HEK293 (cell line): Measurements from ENCODE around the gene VRK3.

Experiments
- GLIS1 ChIP-seq: fragments of 450-650 bp; formaldehyde crosslinking; IDR thresholded peaks from 2 replicates; pipeline ENCODE4 v1.5.1; 2016; ENCODE audit warnings: missing biosample characterization, missing genetic modification characterization
- GLIS2 ChIP-seq: fragments of 450-650 bp; formaldehyde crosslinking; IDR thresholded peaks from 2 replicates; pipeline ENCODE4 v1.5.1; 2016; ENCODE audit warnings: missing biosample characterization, missing genetic modification characterization
- IKZF3 ChIP-seq: fragments of 450-650 bp; IDR thresholded peaks from 2 replicates; pipeline ENCODE4 v1.5.0; 2018; ENCODE audit warnings: missing biosample characterization, mild to moderate bottlenecking, missing genetic modification characterization, moderate library complexity
- KLF8 ChIP-seq: fragments of 450-650 bp; formaldehyde crosslinking; IDR thresholded peaks from 2 replicates; pipeline ENCODE4 v1.5.1; 2016; ENCODE audit warnings: missing biosample characterization, missing genetic modification characterization
- SALL2 ChIP-seq: fragments of 450-650 bp; formaldehyde crosslinking; IDR thresholded peaks from 2 replicates; pipeline ENCODE4 v1.5.0; 2017; ENCODE audit warnings: missing biosample characterization, mild to moderate bottlenecking, missing genetic modification characterization, borderline replicate concordance
- SCRT1 ChIP-seq: fragments of 450-650 bp; formaldehyde crosslinking; IDR thresholded peaks from 2 replicates; pipeline ENCODE4 v1.5.1; 2016; ENCODE audit warnings: missing biosample characterization, missing genetic modification characterization, borderline replicate concordance
- ZBTB21 ChIP-seq: fragments of 450-650 bp; formaldehyde crosslinking; IDR thresholded peaks from 2 replicates; pipeline ENCODE4 v1.5.1; 2017; ENCODE audit warnings: missing biosample characterization, missing genetic modification characterization
- ZFP37 ChIP-seq: fragments of 450-650 bp; formaldehyde crosslinking; IDR thresholded peaks from 2 replicates; pipeline ENCODE4 v1.5.1; 2016; ENCODE audit warnings: missing biosample characterization, missing genetic modification characterization
- ZNF10 ChIP-seq: fragments of 450-650 bp; formaldehyde crosslinking; IDR thresholded peaks from 2 replicates; pipeline ENCODE4 v1.5.1; 2017; ENCODE audit warnings: missing biosample characterization, missing genetic modification characterization
- ZNF133 ChIP-seq: fragments of 450-650 bp; formaldehyde crosslinking; IDR thresholded peaks from 2 replicates; pipeline ENCODE4 v1.5.1; 2016; ENCODE audit warnings: missing biosample characterization, missing genetic modification characterization
- ZNF138 ChIP-seq: fragments of 450-650 bp; formaldehyde crosslinking; IDR thresholded peaks from 2 replicates; pipeline ENCODE4 v1.5.1; 2016; ENCODE audit warnings: missing biosample characterization, missing genetic modification characterization, borderline replicate concordance
- ZNF157 ChIP-seq: fragments of 450-650 bp; formaldehyde crosslinking; IDR thresholded peaks from 2 replicates; pipeline ENCODE4 v1.5.1; 2016; ENCODE audit warnings: missing biosample characterization, missing genetic modification characterization
- ZNF324 ChIP-seq: fragments of 450-650 bp; formaldehyde crosslinking; IDR thresholded peaks from 2 replicates; pipeline ENCODE4 v1.5.1; 2016; ENCODE audit warnings: missing biosample characterization, missing genetic modification characterization
- ZNF335 ChIP-seq: fragments of 450-650 bp; formaldehyde crosslinking; conservative IDR thresholded peaks from 2 replicates; pipeline ENCODE4 v1.5.1; 2016; ENCODE audit warnings: missing biosample characterization, missing genetic modification characterization
- ZNF473 ChIP-seq: fragments of 450-650 bp; formaldehyde crosslinking; IDR thresholded peaks from 2 replicates; pipeline ENCODE4 v1.5.1; 2017; ENCODE audit warnings: missing biosample characterization, missing genetic modification characterization
- ZNF48 ChIP-seq: fragments of 450-650 bp; formaldehyde crosslinking; IDR thresholded peaks from 2 replicates; pipeline ENCODE4 v1.5.1; 2016; ENCODE audit warnings: missing biosample characterization, missing genetic modification characterization
- ZNF521 ChIP-seq: fragments of 450-650 bp; formaldehyde crosslinking; IDR thresholded peaks from 2 replicates; pipeline ENCODE4 v1.5.1; 2017; ENCODE audit warnings: missing biosample characterization, mild to moderate bottlenecking, missing genetic modification characterization
- ZNF529 ChIP-seq: fragments of 450-650 bp; formaldehyde crosslinking; IDR thresholded peaks from 2 replicates; pipeline ENCODE4 v1.5.1; 2017; ENCODE audit warnings: missing genetic modification characterization, missing biosample characterization; ENCODE audit not compliant: insufficient replicate concordance
- ZNF548 ChIP-seq: fragments of 450-650 bp; formaldehyde crosslinking; IDR thresholded peaks from 2 replicates; pipeline ENCODE4 v1.5.1; 2016; ENCODE audit warnings: missing biosample characterization, missing genetic modification characterization
- ZNF560 ChIP-seq: fragments of 450-650 bp; formaldehyde crosslinking; IDR thresholded peaks from 2 replicates; pipeline ENCODE4 v1.5.1; 2017; ENCODE audit warnings: missing biosample characterization, missing genetic modification characterization, borderline replicate concordance
- ZNF561 ChIP-seq: fragments of 450-650 bp; IDR thresholded peaks from 2 replicates; pipeline ENCODE4 v1.5.1; 2018; ENCODE audit warnings: missing biosample characterization, missing genetic modification characterization, borderline replicate concordance
- ZNF610 ChIP-seq: fragments of 450-650 bp; formaldehyde crosslinking; IDR thresholded peaks from 2 replicates; pipeline ENCODE4 v1.5.1; 2016; ENCODE audit warnings: missing biosample characterization, missing genetic modification characterization, borderline replicate concordance
- ZNF621 ChIP-seq: fragments of 450-650 bp; formaldehyde crosslinking; IDR thresholded peaks from 2 replicates; pipeline ENCODE4 v1.5.1; 2017; ENCODE audit warnings: missing biosample characterization, missing genetic modification characterization
- ZNF629 ChIP-seq: fragments of 450-650 bp; formaldehyde crosslinking; IDR thresholded peaks from 2 replicates; pipeline ENCODE4 v1.5.1; 2017; ENCODE audit warnings: missing biosample characterization, missing genetic modification characterization
- ZSCAN30 ChIP-seq: fragments of 450-650 bp; IDR thresholded peaks from 2 replicates; pipeline ENCODE4 v1.5.1; 2018; ENCODE audit warnings: missing biosample characterization, mild to moderate bottlenecking, missing genetic modification characterization, moderate library complexity
- TF ChIP-seq, protein P1 (sequence below): sonication (generic); formaldehyde crosslinking; IDR thresholded peaks from 2 replicates; pipeline ENCODE4 v1.8.1; 2022; ENCODE audit warnings: mild to moderate bottlenecking, moderate library complexity, missing genetic modification reagents
- TF ChIP-seq, protein P2 (sequence below): fragments of 450-650 bp; IDR thresholded peaks from 2 replicates; pipeline ENCODE4 v1.5.1; 2018; ENCODE audit warnings: missing biosample characterization, missing genetic modification characterization
- TF ChIP-seq, protein P3 (sequence below): fragments of 450-650 bp; formaldehyde crosslinking; IDR thresholded peaks from 2 replicates; pipeline ENCODE4 v1.5.1; 2016; ENCODE audit warnings: missing biosample characterization, missing genetic modification characterization
- TF ChIP-seq, protein P4 (sequence below): fragments of 450-650 bp; formaldehyde crosslinking; IDR thresholded peaks from 2 replicates; pipeline ENCODE4 v1.5.1; 2017; ENCODE audit warnings: missing biosample characterization, missing genetic modification characterization
- TF ChIP-seq, protein P5 (sequence below): fragments of 450-650 bp; formaldehyde crosslinking; IDR thresholded peaks from 2 replicates; pipeline ENCODE4 v1.5.1; 2016; ENCODE audit warnings: missing biosample characterization, missing genetic modification characterization

The VRK3 gene

DNA sequence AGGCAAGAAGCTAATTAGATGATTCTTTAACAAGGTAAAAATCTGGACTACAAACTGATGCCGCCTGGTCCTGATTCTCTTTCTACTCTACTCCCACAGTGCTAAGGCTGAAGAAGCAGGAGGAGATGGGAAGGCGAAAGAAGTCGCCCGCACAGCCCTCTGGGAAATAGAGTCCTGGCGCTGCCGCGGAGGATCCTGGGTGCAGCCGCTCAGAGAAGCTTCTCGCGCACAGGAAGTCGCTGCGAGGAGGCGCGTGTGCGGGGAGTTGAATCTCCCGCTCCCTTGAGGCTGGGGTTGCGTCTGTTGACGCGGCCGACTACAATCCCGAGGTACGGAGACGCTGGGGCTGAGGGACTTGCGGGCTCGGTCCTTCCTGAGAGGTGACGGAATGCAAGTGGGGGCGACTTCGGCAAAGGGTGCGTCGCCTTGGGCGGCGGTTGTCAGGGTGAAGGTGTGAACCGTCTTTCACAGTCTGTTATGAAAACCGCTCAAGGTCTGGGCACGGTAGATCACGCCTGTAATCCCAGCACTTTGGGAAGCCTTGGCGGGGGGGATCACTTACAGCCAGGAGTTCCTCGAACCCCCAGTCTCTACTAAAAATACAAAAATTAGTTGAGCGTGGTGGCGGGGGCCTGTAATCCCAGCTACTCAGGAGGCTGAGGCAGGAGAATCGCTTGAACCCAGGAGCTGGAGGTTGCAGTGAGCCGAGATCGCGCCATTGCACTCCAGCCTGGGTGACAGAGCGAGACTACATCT, 800 bp upstream of the VRK3 start, which contains the start of gene ZNF473 (continued):
- TF ChIP-seq GLIS1 (tag by site-specific recombination) (peak; percentile 26; the same call in 1 of the 2 replicates), ZNF324 (tag by site-specific recombination) (0 out of 2 replicates have a peak, but pooled peaks have one; percentile 32), ZNF473 (no peak), ZNF48 (tag by site-specific recombination) (no peak), SCRT1 (tag by site-specific recombination) (no peak), IKZF3 (no peak; the same call in 1 of the 2 replicates), ZNF157 (tag by site-specific recombination) (0 out of 2 replicates have a peak, but pooled peaks have one; percentile 8), ZNF560 (tag by site-specific recombination) (no peak), ZFP37 (peak; percentile 71; the same call in 1 of the 2 replicates), ZNF133 (tag by site-specific recombination) (no peak), GLIS2 (tag by site-specific recombination) (no peak), ZNF548 (tag by site-specific recombination) (no peak), SALL2 (tag by site-specific recombination) (no peak), ZNF521 (tag by site-specific recombination) (no peak), ZNF561 (tag by site-specific recombination) (peak; percentile 74; the same call in 1 of the 2 replicates), ZNF610 (tag by site-specific recombination) (peak; percentile 85), ZNF138 (no peak), ZBTB21 (tag by site-specific recombination) (no peak), ZNF335 (tag by site-specific recombination) (peak; percentile 99), ZSCAN30 (tag by site-specific recombination) (peak; percentile 69; the same call in 1 of the 2 replicates), KLF8 (tag by site-specific recombination) (peak; percentile 34; the same call in 1 of the 2 replicates), ZNF529 (no peak), ZNF621 (no peak), ZNF10 (tag by site-specific recombination) (0 out of 2 replicates have a peak, but pooled peaks have one; percentile 25), ZNF629 (tag by site-specific recombination) (peak; percentile 47)
- TF ChIP-seq, protein P1, sequence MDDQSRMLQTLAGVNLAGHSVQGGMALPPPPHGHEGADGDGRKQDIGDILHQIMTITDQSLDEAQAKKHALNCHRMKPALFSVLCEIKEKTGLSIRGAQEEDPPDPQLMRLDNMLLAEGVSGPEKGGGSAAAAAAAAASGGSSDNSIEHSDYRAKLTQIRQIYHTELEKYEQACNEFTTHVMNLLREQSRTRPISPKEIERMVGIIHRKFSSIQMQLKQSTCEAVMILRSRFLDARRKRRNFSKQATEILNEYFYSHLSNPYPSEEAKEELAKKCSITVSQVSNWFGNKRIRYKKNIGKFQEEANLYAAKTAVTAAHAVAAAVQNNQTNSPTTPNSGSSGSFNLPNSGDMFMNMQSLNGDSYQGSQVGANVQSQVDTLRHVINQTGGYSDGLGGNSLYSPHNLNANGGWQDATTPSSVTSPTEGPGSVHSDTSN (CRISPR knock-in tag), result peak; percentile 79
- TF ChIP-seq, protein P2, sequence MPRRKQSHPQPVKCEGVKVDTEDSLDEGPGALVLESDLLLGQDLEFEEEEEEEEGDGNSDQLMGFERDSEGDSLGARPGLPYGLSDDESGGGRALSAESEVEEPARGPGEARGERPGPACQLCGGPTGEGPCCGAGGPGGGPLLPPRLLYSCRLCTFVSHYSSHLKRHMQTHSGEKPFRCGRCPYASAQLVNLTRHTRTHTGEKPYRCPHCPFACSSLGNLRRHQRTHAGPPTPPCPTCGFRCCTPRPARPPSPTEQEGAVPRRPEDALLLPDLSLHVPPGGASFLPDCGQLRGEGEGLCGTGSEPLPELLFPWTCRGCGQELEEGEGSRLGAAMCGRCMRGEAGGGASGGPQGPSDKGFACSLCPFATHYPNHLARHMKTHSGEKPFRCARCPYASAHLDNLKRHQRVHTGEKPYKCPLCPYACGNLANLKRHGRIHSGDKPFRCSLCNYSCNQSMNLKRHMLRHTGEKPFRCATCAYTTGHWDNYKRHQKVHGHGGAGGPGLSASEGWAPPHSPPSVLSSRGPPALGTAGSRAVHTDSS (tag by site-specific recombination), result no peak
- TF ChIP-seq, protein P3, sequence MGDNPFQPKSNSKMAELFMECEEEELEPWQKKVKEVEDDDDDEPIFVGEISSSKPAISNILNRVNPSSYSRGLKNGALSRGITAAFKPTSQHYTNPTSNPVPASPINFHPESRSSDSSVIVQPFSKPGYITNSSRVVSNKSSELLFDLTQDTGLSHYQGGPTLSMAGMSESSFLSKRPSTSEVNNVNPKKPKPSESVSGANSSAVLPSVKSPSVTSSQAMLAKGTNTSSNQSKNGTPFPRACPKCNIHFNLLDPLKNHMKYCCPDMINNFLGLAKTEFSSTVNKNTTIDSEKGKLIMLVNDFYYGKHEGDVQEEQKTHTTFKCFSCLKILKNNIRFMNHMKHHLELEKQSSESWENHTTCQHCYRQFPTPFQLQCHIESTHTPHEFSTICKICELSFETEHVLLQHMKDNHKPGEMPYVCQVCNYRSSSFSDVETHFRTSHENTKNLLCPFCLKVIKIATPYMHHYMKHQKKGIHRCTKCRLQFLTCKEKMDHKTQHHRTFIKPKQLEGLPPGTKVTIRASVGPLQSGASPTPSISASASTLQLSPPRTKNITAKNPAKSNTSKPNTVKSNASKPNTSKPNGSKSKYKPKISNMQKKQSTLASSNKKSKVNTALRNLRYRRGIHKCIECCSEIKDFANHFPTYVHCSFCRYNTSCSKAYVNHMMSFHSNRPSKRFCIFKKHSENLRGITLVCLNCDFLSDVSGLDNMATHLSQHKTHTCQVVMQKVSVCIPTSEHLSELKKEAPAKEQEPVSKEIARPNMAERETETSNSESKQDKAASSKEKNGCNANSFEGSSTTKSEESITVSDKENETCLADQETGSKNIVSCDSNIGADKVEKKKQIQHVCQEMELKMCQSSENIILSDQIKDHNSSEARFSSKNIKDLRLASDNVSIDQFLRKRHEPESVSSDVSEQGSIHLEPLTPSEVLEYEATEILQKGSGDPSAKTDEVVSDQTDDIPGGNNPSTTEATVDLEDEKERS (tag by site-specific recombination), result no peak; the same call in 1 of the 2 replicates
- TF ChIP-seq, protein P4, sequence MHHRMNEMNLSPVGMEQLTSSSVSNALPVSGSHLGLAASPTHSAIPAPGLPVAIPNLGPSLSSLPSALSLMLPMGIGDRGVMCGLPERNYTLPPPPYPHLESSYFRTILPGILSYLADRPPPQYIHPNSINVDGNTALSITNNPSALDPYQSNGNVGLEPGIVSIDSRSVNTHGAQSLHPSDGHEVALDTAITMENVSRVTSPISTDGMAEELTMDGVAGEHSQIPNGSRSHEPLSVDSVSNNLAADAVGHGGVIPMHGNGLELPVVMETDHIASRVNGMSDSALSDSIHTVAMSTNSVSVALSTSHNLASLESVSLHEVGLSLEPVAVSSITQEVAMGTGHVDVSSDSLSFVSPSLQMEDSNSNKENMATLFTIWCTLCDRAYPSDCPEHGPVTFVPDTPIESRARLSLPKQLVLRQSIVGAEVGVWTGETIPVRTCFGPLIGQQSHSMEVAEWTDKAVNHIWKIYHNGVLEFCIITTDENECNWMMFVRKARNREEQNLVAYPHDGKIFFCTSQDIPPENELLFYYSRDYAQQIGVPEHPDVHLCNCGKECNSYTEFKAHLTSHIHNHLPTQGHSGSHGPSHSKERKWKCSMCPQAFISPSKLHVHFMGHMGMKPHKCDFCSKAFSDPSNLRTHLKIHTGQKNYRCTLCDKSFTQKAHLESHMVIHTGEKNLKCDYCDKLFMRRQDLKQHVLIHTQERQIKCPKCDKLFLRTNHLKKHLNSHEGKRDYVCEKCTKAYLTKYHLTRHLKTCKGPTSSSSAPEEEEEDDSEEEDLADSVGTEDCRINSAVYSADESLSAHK (tag by site-specific recombination), result peak; percentile 28; the same call in 1 of the 2 replicates
- TF ChIP-seq, protein P5, sequence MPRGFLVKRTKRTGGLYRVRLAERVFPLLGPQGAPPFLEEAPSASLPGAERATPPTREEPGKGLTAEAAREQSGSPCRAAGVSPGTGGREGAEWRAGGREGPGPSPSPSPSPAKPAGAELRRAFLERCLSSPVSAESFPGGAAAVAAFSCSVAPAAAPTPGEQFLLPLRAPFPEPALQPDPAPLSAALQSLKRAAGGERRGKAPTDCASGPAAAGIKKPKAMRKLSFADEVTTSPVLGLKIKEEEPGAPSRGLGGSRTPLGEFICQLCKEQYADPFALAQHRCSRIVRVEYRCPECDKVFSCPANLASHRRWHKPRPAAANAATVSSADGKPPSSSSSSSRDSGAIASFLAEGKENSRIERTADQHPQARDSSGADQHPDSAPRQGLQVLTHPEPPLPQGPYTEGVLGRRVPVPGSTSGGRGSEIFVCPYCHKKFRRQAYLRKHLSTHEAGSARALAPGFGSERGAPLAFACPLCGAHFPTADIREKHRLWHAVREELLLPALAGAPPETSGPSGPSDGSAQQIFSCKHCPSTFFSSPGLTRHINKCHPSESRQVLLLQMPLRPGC (tag by site-specific recombination), result no peak
